ENCODE data around the gene GNG7.
"Not testable (repeated sequence)": the region's sequence is repeated elsewhere in the genome, so short reads cannot be mapped to it uniquely, and the experiment has no call there.

Gene GNG7

GRCh38 chr19:2631213-2631821 lies 71.2 kb downstream of the GNG7 start:
- H3K4me3 ChIP-seq (ENCODE audit: low read depth, low read length) = no peak overlapping the region
- DNase-seq (ENCODE audit: low read depth) = no peak

DNA sequence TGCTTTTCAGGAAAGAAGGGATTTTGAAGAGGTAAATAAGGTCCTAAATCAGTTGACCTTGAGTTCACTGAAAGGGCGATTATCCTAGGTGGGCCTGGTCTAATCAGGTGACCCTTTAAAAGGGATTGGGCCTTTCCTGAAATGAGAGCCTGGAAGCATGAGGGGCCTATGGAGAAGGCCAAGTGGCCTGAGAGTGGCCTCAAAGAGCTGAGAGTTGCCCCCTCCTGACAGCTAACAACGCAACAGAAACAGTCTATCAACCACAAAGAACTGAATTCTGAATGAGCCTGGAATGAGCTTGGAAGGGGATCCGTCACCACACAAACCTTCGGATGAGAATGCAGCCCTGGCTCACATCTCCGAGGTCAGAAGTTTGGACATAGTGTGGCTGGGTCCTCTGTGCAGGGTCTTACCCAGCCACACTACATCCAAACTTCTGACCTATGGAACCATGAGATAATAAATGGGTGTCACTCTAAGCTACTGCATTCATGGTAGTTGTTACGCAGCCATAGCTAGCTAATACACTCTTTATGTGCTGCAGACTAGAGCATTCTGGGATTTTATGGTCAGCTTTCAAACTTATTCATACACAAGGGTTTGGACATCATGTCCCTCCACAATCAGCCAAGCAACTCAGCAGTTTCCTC lies 72.0 kb downstream of the GNG7 start:
- no peak overlapping the region for H3K4me3 ChIP-seq (ENCODE audit: low read depth, low read length)
- DNase-seq (ENCODE audit: low read depth) = no peak

- DNase-seq (ENCODE audit: low read depth) = no peak
- no peak overlapping the region for H3K4me3 ChIP-seq (ENCODE audit: low read depth, low read length)
Measured at GRCh38 chr19:2629491-2630351, 72.8 kb downstream of the GNG7 start.

DNA sequence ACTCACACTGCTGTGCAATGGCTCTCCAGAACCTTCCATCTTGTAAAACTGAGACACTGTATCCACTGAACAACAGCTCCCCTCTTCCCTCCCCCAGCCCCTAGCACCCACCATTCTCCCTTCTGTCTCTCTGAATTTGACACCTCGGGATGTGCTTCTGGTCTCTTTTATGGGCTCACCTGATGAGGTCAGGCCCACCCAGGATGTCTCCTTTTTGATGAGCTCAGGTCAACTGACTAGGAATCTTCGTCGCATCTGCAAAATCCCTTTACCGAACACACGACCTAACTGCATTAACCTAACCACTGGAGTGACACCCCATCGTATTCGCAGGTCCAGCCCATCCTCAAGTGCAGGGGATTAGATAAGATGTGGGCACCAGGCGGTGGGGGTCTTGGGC lies 73.9 kb downstream of the GNG7 start:
- DNase-seq (ENCODE audit: low read depth) = no peak
- no peak overlapping the region for H3K4me3 ChIP-seq (ENCODE audit: low read depth, low read length)

DNA sequence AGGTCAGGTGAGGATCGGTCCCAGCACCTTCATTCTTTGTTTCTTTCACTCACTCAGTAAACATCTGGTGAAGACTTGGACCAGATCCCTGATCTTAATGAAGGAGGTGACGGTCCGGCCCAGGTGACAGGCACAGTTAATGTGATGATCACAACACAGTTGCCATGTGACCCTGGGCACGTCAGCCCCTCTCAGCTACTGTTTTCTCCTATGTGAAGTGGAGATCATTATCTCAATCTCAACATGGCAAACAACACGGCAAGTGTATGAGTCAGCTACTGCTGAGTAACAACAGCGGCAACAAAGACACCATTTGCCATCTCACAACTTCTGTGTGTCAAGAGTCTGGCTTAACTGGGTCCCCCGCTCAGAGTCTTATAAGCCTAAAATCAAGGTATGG lies 74.6 kb downstream of the GNG7 start:
- DNase-seq (ENCODE audit: low read depth) = no peak
- H3K4me3 ChIP-seq (ENCODE audit: low read depth, low read length) = no peak overlapping the region

DNA sequence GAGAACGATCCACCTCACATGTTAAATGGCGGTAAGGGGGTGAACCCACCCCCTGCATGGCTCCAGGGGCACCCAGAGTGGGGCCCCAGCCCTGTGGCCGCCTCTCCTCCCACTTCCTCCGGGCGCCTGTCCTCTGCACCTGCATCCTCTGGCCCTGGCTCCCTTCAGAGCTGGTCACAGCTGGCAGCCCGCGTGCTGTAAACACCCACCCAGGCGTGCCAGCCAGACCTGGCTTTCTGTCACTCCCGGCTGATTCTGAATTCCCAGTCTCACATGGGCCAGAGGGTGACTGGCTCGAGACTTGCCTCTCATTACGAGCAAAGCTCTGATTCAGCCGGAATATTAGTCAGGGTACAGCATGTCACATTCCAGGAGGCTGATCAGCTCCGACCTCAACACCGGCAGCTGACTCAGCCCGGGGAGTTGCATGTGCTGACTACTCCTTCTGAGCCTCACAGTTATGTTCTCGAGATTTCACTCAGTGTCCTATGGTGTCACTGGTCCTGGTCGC lies 75.1 kb downstream of the GNG7 start:
- no peak overlapping the region for H3K4me3 ChIP-seq (ENCODE audit: low read depth, low read length)
- peak; percentile 95 for DNase-seq (ENCODE audit: low read depth)

GRCh38 chr19:2625434-2625833 lies 77.1 kb downstream of the GNG7 start:
- no peak overlapping the region for H3K4me3 ChIP-seq (ENCODE audit: low read depth, low read length)
- no peak for DNase-seq (ENCODE audit: low read depth)

GRCh38 chr19:2624537-2625091 lies 77.9 kb downstream of the GNG7 start:
- no peak for DNase-seq (ENCODE audit: low read depth)
- H3K4me3 ChIP-seq (ENCODE audit: low read depth, low read length) = no peak overlapping the region

- no peak overlapping the region for H3K4me3 ChIP-seq (ENCODE audit: low read depth, low read length)
- DNase-seq (ENCODE audit: low read depth) = no peak
Measured at GRCh38 chr19:2623798-2624197, 78.7 kb downstream of the GNG7 start.

GRCh38 chr19:2622371-2622961 lies 80.0 kb downstream of the GNG7 start:
- DNase-seq (ENCODE audit: low read depth); H3K4me3 ChIP-seq (ENCODE audit: low read depth, low read length): not testable (repeated sequence)

GRCh38 chr19:2619076-2619475 lies 83.4 kb downstream of the GNG7 start:
- DNase-seq (ENCODE audit: low read depth) = no peak
- H3K4me3 ChIP-seq (ENCODE audit: low read depth, low read length) = no peak overlapping the region

- no peak for DNase-seq (ENCODE audit: low read depth)
- H3K4me3 ChIP-seq (ENCODE audit: low read depth, low read length) = no peak overlapping the region
Measured at GRCh38 chr19:2618611-2619010, 83.9 kb downstream of the GNG7 start.

GRCh38 chr19:2617393-2618165 lies 84.9 kb downstream of the GNG7 start:
- no peak for DNase-seq (ENCODE audit: low read depth)
- no peak overlapping the region for H3K4me3 ChIP-seq (ENCODE audit: low read depth, low read length)

DNA sequence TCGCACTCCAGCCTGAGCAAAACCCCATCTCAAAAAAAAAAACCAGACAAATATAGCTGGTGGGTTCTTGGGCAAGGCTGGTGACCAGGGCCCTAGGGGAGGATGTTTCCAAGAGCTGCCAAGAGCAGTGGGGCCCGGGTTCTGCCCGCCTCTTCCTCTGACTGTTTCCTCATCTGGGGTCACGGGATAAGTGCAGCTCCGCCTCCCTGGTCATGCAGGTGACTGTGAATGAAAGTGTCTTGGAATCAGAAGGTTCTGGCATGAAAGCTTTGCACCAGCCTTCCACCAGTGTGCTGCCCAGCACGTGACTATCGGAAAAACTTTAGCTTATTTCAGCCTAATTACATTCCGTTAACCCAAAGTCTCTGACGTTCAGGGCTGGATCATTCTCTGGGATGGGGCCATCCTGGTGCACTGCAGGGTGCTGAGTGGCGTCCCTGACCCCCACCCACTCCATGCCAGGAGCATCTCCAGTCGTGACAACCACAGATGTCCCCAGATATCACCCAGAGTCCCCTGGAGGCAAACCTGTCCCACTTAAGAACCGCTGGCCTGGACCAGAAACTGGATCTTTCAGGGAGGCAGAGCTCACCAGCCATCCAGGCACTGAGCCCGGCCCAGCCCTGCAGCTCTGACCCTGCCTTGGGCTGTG lies 85.6 kb downstream of the GNG7 start:
- DNase-seq (ENCODE audit: low read depth) = no peak
- no peak overlapping the region for H3K4me3 ChIP-seq (ENCODE audit: low read depth, low read length)

- no peak overlapping the region for H3K4me3 ChIP-seq (ENCODE audit: low read depth, low read length)
- no peak for DNase-seq (ENCODE audit: low read depth)
Measured at GRCh38 chr19:2615782-2616181, 86.7 kb downstream of the GNG7 start.

GRCh38 chr19:2613507-2614295 lies 88.8 kb downstream of the GNG7 start:
- H3K4me3 ChIP-seq (ENCODE audit: low read depth, low read length) = no peak overlapping the region
- no peak for DNase-seq (ENCODE audit: low read depth)

DNA sequence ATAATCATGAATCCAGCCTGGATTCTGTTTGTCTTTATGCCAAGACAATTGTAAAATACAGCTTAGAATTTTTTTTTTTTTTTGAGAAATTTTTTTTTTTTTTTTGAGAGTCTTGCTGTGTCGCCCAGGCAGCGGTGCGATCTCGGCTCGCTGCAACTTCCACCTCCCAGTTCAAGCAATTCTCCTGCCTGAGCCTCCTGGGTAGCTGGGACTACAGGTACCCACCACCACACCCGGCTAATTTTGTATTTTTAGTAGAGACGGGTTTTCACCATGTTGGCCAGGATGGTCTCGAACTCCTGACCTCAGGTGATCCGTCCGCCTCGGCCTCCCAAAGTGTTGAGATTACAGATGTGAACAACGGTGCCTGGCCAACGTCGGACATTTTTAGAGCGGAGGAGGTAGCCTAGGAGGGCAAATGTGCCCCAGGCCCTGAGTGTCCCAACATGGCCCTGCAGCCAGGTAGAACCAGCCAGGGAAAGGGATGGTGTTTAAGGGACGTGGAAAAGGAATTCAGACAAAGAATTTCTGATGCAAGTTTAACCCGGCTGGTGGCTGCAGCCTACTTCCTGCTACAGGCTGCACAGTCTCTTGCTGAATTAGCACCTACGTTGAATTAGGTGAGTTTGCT lies 89.8 kb downstream of the GNG7 start:
- no peak for DNase-seq (ENCODE audit: low read depth)

More for the DNA sequence above, 89.8 kb downstream of the GNG7 start:
- H3K4me3 ChIP-seq (ENCODE audit: low read depth, low read length) = no peak overlapping the region

All from skeletal muscle cell (primary cell).